ENCODE results near the gene LSMEM2. TPM values are rescaled to one million over a fixed set of nuclear protein-coding genes. Genes with fewer than 3 reads are reported as not detected.

LSMEM2 gene
- total and polyA plus RNA-seq, 2 of the 8 experiments (the other 6 are each of a cell fraction or from before 2014, with no cell fraction given), result 0.58 to 0.68 TPM

- TF ChIP-seq BCL11A (IDR thresholded peaks at IDR 0.05; ENCODE audit: low read depth in 2 of 2, low read length in 2 of 2), result no peak
- TF ChIP-seq TBP (IDR thresholded peaks at IDR 0.05; ENCODE audit: low read depth, low read length), result peak; percentile 52; the same call in 1 of the 2 replicates
- no peak for TF ChIP-seq SUZ12 (IDR thresholded peaks at IDR 0.05; ENCODE audit: low read length)
- TF ChIP-seq ASH2L (IDR thresholded peaks at IDR 0.05; ENCODE audit: low read length), result no peak
- TF ChIP-seq SP2 (IDR thresholded peaks at IDR 0.05; ENCODE audit: low read length), result no peak
- TF ChIP-seq SP4 (IDR thresholded peaks at IDR 0.05; ENCODE audit: low read length), result no peak
- TF ChIP-seq E2F6 (IDR thresholded peaks at IDR 0.05), result no peak
- no peak for TF ChIP-seq USF2 (IDR thresholded peaks at IDR 0.05; ENCODE audit: low read length)
- no peak for TF ChIP-seq SIX5 (IDR thresholded peaks at IDR 0.05; ENCODE audit: low read depth, low read length)
- no peak for TF ChIP-seq EGR1 (IDR thresholded peaks at IDR 0.05; ENCODE audit: borderline replicate concordance, low read depth, low read length)
- TF ChIP-seq FOSL1 (IDR thresholded peaks at IDR 0.05; ENCODE audit: insufficient read depth, low read depth, low read length), result no peak
- peak in 2 of 3 experiments; percentile 39 to 41; a peak in 3 of 4 replicates for TF ChIP-seq CTCF (IDR thresholded peaks at IDR 0.05; ENCODE audit: control extremely low read depth in 1 of 3, insufficient read depth in 1 of 3, low read depth in 1 of 3, low read length in 3 of 3)
- no peak for TF ChIP-seq CTBP2 (IDR thresholded peaks at IDR 0.05; ENCODE audit: borderline replicate concordance, insufficient read depth, insufficient read length, low read length)
Measured at GRCh38 chr3:50303013-50303815, 24.3 kb downstream of the LSMEM2 start, which contains the start of gene HYAL1 (continued).
